Measurements from ENCODE around the gene ABCG5.

GRCh38 chr2:43887176-43887575 is 48.5 kb upstream of the ABCG5 start:
- TF ChIP-seq CTCF (optimal IDR thresholded peaks at IDR 0.05 in 1 of 3, IDR thresholded peaks at IDR 0.05 in 1 of 3, conservative IDR thresholded peaks at IDR 0.05 in 1 of 3; ENCODE audit: extremely low read depth in 1 of 3, insufficient read depth in 2 of 3, low read length in 3 of 3) (no peak), EZH2 (IDR thresholded peaks at IDR 0.05; ENCODE audit: low read length) (no peak)
